Activated CD4-positive, alpha-beta memory T cell treated with anti-CD3 and anti-CD28 coated beads for 36 hours (primary cell): Measurements from ENCODE around the gene SGF29. TPM values are rescaled to one million over a fixed set of nuclear protein-coding genes. Genes with fewer than 3 reads are reported as not detected.
"Not testable (repeated sequence)": the region's sequence is repeated elsewhere in the genome, so short reads cannot be mapped to it uniquely, and the experiment has no call there.

Experiments used
- CTCF ChIA-PET: fragments of 350-600 bp; sonication (Branson Sonifier 250); formaldehyde crosslinking; loops from one replicate; lab custom pipeline; 2021; ENCODE audit warnings: antibody characterized with exemption, inconsistent platforms; lab: Charles Lee
- POLR2A ChIA-PET: fragments of 350-600 bp; sonication (Branson Sonifier 250); formaldehyde crosslinking; loops from one replicate; lab custom pipeline; 2021; ENCODE audit warnings: antibody characterized with exemption; lab: Charles Lee
- DNase-seq: peaks from one replicate; pipeline ENCODE4 v3.0.0-alpha.2; 2020
- H3K27ac Mint-ChIP-seq: one replicate; pipeline ENCODE4 v1.8.0; 2021; ENCODE audit warnings: mixed read lengths
- H3K27me3 Mint-ChIP-seq: one replicate; pipeline ENCODE4 v1.8.0; 2021; ENCODE audit warnings: mixed read lengths
- H3K36me3 Mint-ChIP-seq: one replicate; pipeline ENCODE4 v1.8.0; 2021; ENCODE audit warnings: mixed read lengths
- H3K4me1 Mint-ChIP-seq: one replicate; pipeline ENCODE4 v1.8.0; 2021; ENCODE audit warnings: low read depth, mixed read lengths
- H3K4me3 Mint-ChIP-seq: one replicate; pipeline ENCODE4 v1.8.0; 2021; ENCODE audit warnings: mild to moderate bottlenecking, mixed read lengths
- H3K9me3 Mint-ChIP-seq: one replicate; pipeline ENCODE4 v1.8.0; 2021; ENCODE audit warnings: mixed read lengths
- intact Hi-C: fragments of 100-400 bp; cut with micrococcal nuclease; formaldehyde crosslinking; loops from one replicate; pipeline ENCODE4 v1.15.1; 2023
- total RNA-seq, 2 experiments: library from RNA; stranded (reverse); gene quantifications; one replicate each; pipeline ENCODE4 v1.2.3, GENCODE V29; 2021

SGF29 gene
- total RNA-seq, 2 experiments from 2014 or later, result 17.8 to 18.5 TPM

- H3K27me3 Mint-ChIP-seq, intact Hi-C loops, POLR2A ChIA-PET, H3K27ac Mint-ChIP-seq, H3K4me3 Mint-ChIP-seq, H3K9me3 Mint-ChIP-seq, DNase-seq, H3K4me1 Mint-ChIP-seq, H3K36me3 Mint-ChIP-seq, CTCF ChIA-PET: not testable (repeated sequence)
Observed at GRCh38 chr16:28630905-28631304, 77.2 kb downstream of the SGF29 start.

- H3K4me1 Mint-ChIP-seq, H3K27me3 Mint-ChIP-seq, POLR2A ChIA-PET, H3K36me3 Mint-ChIP-seq, H3K9me3 Mint-ChIP-seq, intact Hi-C loops, DNase-seq, CTCF ChIA-PET, H3K4me3 Mint-ChIP-seq, H3K27ac Mint-ChIP-seq: not testable (repeated sequence)
Observed at GRCh38 chr16:28636093-28636823, 82.5 kb downstream of the SGF29 start.

DNA sequence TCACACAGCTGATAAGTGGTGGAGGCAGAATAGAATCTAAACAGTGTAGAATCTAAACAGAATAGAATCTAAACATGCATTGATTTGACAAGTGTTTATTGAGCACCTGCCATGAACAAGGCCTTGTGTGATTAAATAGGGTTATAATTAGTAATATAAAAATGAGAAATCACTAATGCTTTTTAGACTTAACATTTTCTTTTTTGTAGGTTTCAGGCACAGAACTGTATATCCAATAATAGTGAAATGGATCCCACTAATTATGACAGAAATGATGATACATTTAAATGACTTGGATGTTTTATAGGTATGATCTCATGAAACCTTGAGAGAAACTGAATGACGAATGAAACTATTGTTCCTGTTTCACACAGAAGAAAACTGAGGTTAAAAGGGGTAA lies 84.0 kb downstream of the SGF29 start, which contains the start of gene NPIPB8:
Gene NPIPB8, plus strand, starts transcription at position 301 of the 400 bp plus-strand sequence. CDS start 296 bp downstream, outside the sequence.
- H3K36me3 Mint-ChIP-seq, H3K27ac Mint-ChIP-seq, H3K4me3 Mint-ChIP-seq, POLR2A ChIA-PET, H3K4me1 Mint-ChIP-seq, H3K9me3 Mint-ChIP-seq, H3K27me3 Mint-ChIP-seq, CTCF ChIA-PET, DNase-seq, intact Hi-C loops: not testable (repeated sequence)

- H3K4me3 Mint-ChIP-seq, DNase-seq, POLR2A ChIA-PET, H3K27ac Mint-ChIP-seq, H3K27me3 Mint-ChIP-seq, H3K9me3 Mint-ChIP-seq, intact Hi-C loops, H3K4me1 Mint-ChIP-seq, H3K36me3 Mint-ChIP-seq, CTCF ChIA-PET: not testable (repeated sequence)
Observed at GRCh38 chr16:28638359-28638758, 84.6 kb downstream of the SGF29 start.

GRCh38 chr16:28639959-28640358 lies 86.2 kb downstream of the SGF29 start:
- H3K27ac Mint-ChIP-seq, intact Hi-C loops, POLR2A ChIA-PET, H3K4me3 Mint-ChIP-seq, H3K4me1 Mint-ChIP-seq, H3K36me3 Mint-ChIP-seq, H3K9me3 Mint-ChIP-seq, CTCF ChIA-PET, H3K27me3 Mint-ChIP-seq: not testable (repeated sequence)
- DNase-seq, result peak; percentile 47

Other genes with a start within 250 kb of the SGF29 start
- gene NPIPB6, start 190.4 kb upstream of the SGF29 start, total RNA-seq, result 1 to 10 TPM; 1.8 to 2.5 TPM
- 10 to 100 TPM; 50.9 to 53.2 TPM for gene EIF3CL, start 150.1 kb upstream of the SGF29 start, total RNA-seq
- gene NPIPB7, start 81.6 kb upstream of the SGF29 start, total RNA-seq, result not detected
- gene CLN3, start 61.8 kb upstream of the SGF29 start, total RNA-seq, result 10 to 100 TPM; 17.0 to 17.4 TPM
- gene APOBR, start 59.3 kb upstream of the SGF29 start, total RNA-seq, result 1 to 10 TPM; 2.9 to 3.1 TPM
- gene IL27, start 47.1 kb upstream of the SGF29 start, total RNA-seq, result not detected
- gene NUPR1, start 14.9 kb upstream of the SGF29 start, total RNA-seq, result not detected
- under 1 TPM in 1 of 2 experiments, not detected in 1; 0.24 TPM for gene SULT1A2, start 43.1 kb downstream of the SGF29 start, total RNA-seq
- gene SULT1A1, start 56.1 kb downstream of the SGF29 start, total RNA-seq, result 1 to 10 TPM; 8.7 to 9.0 TPM
- gene NPIPB8, start 84.1 kb downstream of the SGF29 start, total RNA-seq, result under 1 TPM in 1 of 2 experiments, not detected in 1; 0.27 TPM
- 100 to 1,000 TPM; 795 to 817 TPM for gene EIF3C, start 157.5 kb downstream of the SGF29 start, total RNA-seq
- under 1 TPM; 0.52 to 0.58 TPM for gene NPIPB9, start 197.9 kb downstream of the SGF29 start, total RNA-seq